ENCODE measurements around the gene FRZB. TPM values are rescaled to one million over a fixed set of nuclear protein-coding genes. Genes with fewer than 3 reads are reported as not detected.
"Not testable (repeated sequence)": the region's sequence is repeated elsewhere in the genome, so short reads cannot be mapped to it uniquely, and the experiment has no call there.

Gene FRZB
- total and polyA plus RNA-seq, 9 of the 15 experiments (the other 6 are each of a cell fraction or from before 2014, with no cell fraction given) = 0.01 to 0.05 (median 0.03) TPM; not detected in 6

DNA sequence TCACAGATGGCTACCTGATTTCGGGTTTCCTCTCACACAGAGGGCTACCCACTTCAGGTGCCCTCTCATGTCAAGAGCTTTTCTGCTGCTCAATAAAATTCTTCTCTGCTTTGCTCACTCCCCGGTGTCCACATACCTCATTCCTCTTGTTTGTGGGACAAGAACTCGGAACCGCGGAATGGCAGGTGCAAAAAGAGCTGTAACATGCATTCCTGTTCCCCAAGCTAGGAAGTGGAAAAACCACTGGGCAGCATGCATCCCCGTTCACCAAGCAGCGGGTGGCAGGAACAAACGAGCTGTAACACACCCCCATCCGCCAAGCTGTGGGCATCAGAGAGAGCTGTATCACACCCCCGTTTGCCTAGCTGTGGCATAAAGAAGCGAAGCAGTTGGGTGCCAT, 27.2 kb upstream of the FRZB start:
- no peak for TF ChIP-seq ZNF507 (tag; conservative IDR thresholded peaks at IDR 0.05)
- no peak for TF ChIP-seq ZNF324 (CRISPR knock-in tag; IDR thresholded peaks at IDR 0.05)
- no peak for TF ChIP-seq SETDB1 (IDR thresholded peaks at IDR 0.05; ENCODE audit: low read length)
- no peak for TF ChIP-seq TAF15 (IDR thresholded peaks at IDR 0.05; ENCODE audit: low read depth, low read length)
- TF ChIP-seq, protein P1, sequence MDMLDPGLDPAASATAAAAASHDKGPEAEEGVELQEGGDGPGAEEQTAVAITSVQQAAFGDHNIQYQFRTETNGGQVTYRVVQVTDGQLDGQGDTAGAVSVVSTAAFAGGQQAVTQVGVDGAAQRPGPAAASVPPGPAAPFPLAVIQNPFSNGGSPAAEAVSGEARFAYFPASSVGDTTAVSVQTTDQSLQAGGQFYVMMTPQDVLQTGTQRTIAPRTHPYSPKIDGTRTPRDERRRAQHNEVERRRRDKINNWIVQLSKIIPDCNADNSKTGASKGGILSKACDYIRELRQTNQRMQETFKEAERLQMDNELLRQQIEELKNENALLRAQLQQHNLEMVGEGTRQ (CRISPR knock-in tag; IDR thresholded peaks at IDR 0.05) = no peak
- TF ChIP-seq POLR2AphosphoS5 (IDR thresholded peaks at IDR 0.05; ENCODE audit: control insufficient read depth, insufficient read depth, low read depth, low read length) = no peak
- TF ChIP-seq TFAM (CRISPR knock-in tag; conservative IDR thresholded peaks at IDR 0.05) = no peak
- TF ChIP-seq ATF1 (CRISPR knock-in tag; IDR thresholded peaks at IDR 0.05) = no peak
- TF ChIP-seq ATF1 (tag; IDR thresholded peaks at IDR 0.05) = no peak
- no peak overlapping the region for H3K4me3 ChIP-seq
- H3K27me3 ChIP-seq (ENCODE audit: control insufficient read depth in 2 of 2, insufficient read depth in 2 of 2, low read length in 2 of 2) = peaks cover 0 to 9% of the 10 kb centered on the region in 2 experiments; a peak in 1 of 5 replicates
- no peaks in the 10 kb centered on the region for H3K4me1 ChIP-seq (replicated peaks in 1 of 2; ENCODE audit: control insufficient read depth in 2 of 2, insufficient read depth in 2 of 2, low read length in 2 of 2)
- H3K27ac ChIP-seq (ENCODE audit: extremely low read depth, low read depth, low read length) = no peak overlapping the region
- ATAC-seq (no peak), DNase-seq (ENCODE audit: extremely low read depth in 1 of 4, low spot score in 3 of 4) (no peak), FAIRE-seq (no peak)
- intact Hi-C loops (cut with micrococcal nuclease) = no loop called here
- no peaks in the 10 kb centered on the region for H3K36me3 ChIP-seq (ENCODE audit: control insufficient read depth, insufficient read depth, low read length)
- POLR2A ChIA-PET = interaction anchor here (0.8 kb wide), 1 partner anchor 9 kb away, joined by 5 read pairs; no protein-coding TSS in a partner anchor
- H4K20me1 ChIP-seq (replicated peaks; ENCODE audit: control insufficient read depth, insufficient read depth, low read length) = no peaks in the 10 kb centered on the region
- no peak overlapping the region for H3K4me2 ChIP-seq (ENCODE audit: insufficient read depth, low read length)
- BruUV-seq (replicated peaks) = no TSS peak
- no peak overlapping the region for H2AFZ ChIP-seq (ENCODE audit: low read depth, low read length)
- WGBS (ENCODE audit: insufficient coverage, low coverage, missing lambda C conversion rate) = 14% methylated on average over 10 of the region's 11 CpGs
- in situ Hi-C loops (cut with MboI) = no loop called here
- H3K79me2 ChIP-seq (ENCODE audit: control insufficient read depth, insufficient read depth, low read length) = no peaks in the 10 kb centered on the region
- H3K9ac ChIP-seq (ENCODE audit: insufficient read depth in 1 of 2, low read depth in 2 of 2, low read length in 2 of 2) = no peak overlapping the region
- CTCF ChIA-PET (ENCODE audit: low intra/inter-chr PET ratio) = no interaction called here
- no peaks in the 10 kb centered on the region; the same call in 1 of the 2 replicates for H3K9me3 ChIP-seq (replicated peaks; ENCODE audit: control insufficient read depth, insufficient read depth, low read depth, low read length)
- no peaks in the 10 kb centered on the region for H3K9me1 ChIP-seq (ENCODE audit: control insufficient read depth, insufficient read depth, low read length)

DNA sequence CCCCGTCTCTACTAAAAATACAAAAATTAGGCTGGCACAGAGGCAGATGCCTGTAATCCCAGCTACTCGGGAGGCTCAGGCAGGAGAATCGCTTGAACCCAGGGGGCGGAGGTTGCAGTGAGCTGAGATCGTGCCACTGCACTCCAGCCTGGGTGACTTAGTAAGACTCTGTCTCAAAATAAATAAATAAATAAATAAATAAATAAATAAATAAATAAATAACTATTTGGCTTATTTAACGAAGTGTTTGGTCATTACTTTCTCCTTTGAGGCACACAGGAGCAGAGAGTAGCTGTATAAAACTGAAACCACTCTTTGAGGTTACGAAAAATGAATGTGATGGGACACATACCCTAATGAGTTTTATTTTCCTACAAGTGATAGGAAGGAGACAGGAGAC, 26.6 kb upstream of the FRZB start:
- ATAC-seq; intact Hi-C loops (cut with micrococcal nuclease); H3K27me3 ChIP-seq (ENCODE audit: control insufficient read depth in 2 of 2, insufficient read depth in 2 of 2, low read length in 2 of 2); DNase-seq (ENCODE audit: extremely low read depth in 1 of 4, low spot score in 3 of 4); H3K36me3 ChIP-seq (ENCODE audit: control insufficient read depth, insufficient read depth, low read length); H3K9ac ChIP-seq (ENCODE audit: insufficient read depth in 1 of 2, low read depth in 2 of 2, low read length in 2 of 2); H3K9me1 ChIP-seq (ENCODE audit: control insufficient read depth, insufficient read depth, low read length); BruUV-seq (replicated peaks); in situ Hi-C loops (cut with MboI); H3K4me1 ChIP-seq (replicated peaks in 1 of 2; ENCODE audit: control insufficient read depth in 2 of 2, insufficient read depth in 2 of 2, low read length in 2 of 2); FAIRE-seq; H3K4me3 ChIP-seq; H3K9me3 ChIP-seq (replicated peaks; ENCODE audit: control insufficient read depth, insufficient read depth, low read depth, low read length); H3K4me2 ChIP-seq (ENCODE audit: insufficient read depth, low read length); CTCF ChIA-PET (ENCODE audit: low intra/inter-chr PET ratio); H4K20me1 ChIP-seq (replicated peaks; ENCODE audit: control insufficient read depth, insufficient read depth, low read length); H3K79me2 ChIP-seq (ENCODE audit: control insufficient read depth, insufficient read depth, low read length); H3K27ac ChIP-seq (ENCODE audit: extremely low read depth, low read depth, low read length); H2AFZ ChIP-seq (ENCODE audit: low read depth, low read length): not testable (repeated sequence)
- POLR2A ChIA-PET = interaction anchor here (0.8 kb wide), 1 partner anchor 9 kb away, joined by 5 read pairs; no protein-coding TSS in a partner anchor
- WGBS (ENCODE audit: insufficient coverage, low coverage, missing lambda C conversion rate) = 41% methylated on average over 7 of the region's 7 CpGs

Measured in K562 (cell line).